GM21717 (cell line): ENCODE data around the gene PARP9.

ENCODE experiments used
- ATAC-seq: cut with Tn5 transposase; IDR thresholded peaks from one replicate; pipeline ENCODE4 v1.9.1; 2021; ENCODE audit warnings: mild to moderate bottlenecking, moderate library complexity; ENCODE audit not compliant: unreplicated experiment

PARP9 gene

GRCh38 chr3:122493296-122493695 lies 70.8 kb downstream of the PARP9 start:
- ATAC-seq, result no peak

GRCh38 chr3:122488262-122488973 lies 75.7 kb downstream of the PARP9 start:
- no peak for ATAC-seq

GRCh38 chr3:122484985-122485384 lies 79.1 kb downstream of the PARP9 start:
- no peak for ATAC-seq

DNA sequence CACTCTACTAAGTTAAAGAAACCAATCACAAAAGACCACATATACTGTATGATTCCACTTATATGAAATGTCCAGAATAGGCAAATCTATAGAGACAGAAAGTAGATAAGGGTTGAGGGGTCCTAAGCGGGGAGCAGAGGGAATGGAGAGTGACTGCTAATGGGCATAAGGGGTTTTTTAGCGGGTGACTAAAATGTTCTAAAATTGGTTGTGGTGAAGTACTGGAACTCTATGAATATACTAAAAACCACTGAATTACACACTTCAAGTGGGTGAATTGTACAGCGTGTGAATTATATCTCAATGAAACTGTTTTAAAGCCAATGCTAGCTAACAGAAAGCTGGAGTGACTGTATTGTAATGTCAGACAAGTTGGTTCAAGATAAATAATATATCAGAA lies 82.7 kb downstream of the PARP9 start:
- ATAC-seq, result no peak
